ENCODE results near the gene SLC1A7. TPM values are rescaled to one million over a fixed set of nuclear protein-coding genes. Genes with fewer than 3 reads are reported as not detected.

Gene SLC1A7
- total RNA-seq, 1 donor from 2014 or later = not detected

- no peak overlapping the region for H3K4me3 ChIP-seq
- Mint-ChIP-seq H3K9me3 (no peaks in the 10 kb centered on the region), H3K4me3 (peak overlapping the region; percentile 53), H3K36me3 (no peaks in the 10 kb centered on the region), H3K27ac (peak overlapping the region; percentile 80), H3K27me3 (ENCODE audit: insufficient read depth, low read depth) (peaks cover 14% of the 10 kb centered on the region), H3K4me1 (peaks cover 53% of the 10 kb centered on the region)
- H3F3A ChIP-seq (ENCODE audit: low read depth) = peaks cover 14% of the 10 kb centered on the region
- H3K9me3 ChIP-seq (ENCODE audit: low read depth) = no peaks in the 10 kb centered on the region
- peaks cover 26% of the 10 kb centered on the region for H3K4me1 ChIP-seq
- H3K9ac ChIP-seq = no peak overlapping the region
- no peaks in the 10 kb centered on the region for H3K79me2 ChIP-seq (ENCODE audit: low read depth)
- no peak for TF ChIP-seq EZH2 (IDR thresholded peaks at IDR 0.05)
- TF ChIP-seq CTCF (IDR thresholded peaks at IDR 0.05) = no peak
- no peak for TF ChIP-seq EZH2phosphoT487 (IDR thresholded peaks at IDR 0.05)
- no peak for DNase-seq (ENCODE audit: low spot score)
- H3K36me3 ChIP-seq = no peaks in the 10 kb centered on the region
- H3K4me2 ChIP-seq = no peak overlapping the region
- H3K27ac ChIP-seq = no peak overlapping the region
- no peak overlapping the region for H2AFZ ChIP-seq (replicated peaks)
- peaks cover 9% of the 10 kb centered on the region for H4K20me1 ChIP-seq (ENCODE audit: low read depth)
- H3K27me3 ChIP-seq = peaks cover 5% of the 10 kb centered on the region
Measured at GRCh38 chr1:53125122-53125521, 17.3 kb downstream of the SLC1A7 start.

- no peak overlapping the region for H3K4me3 ChIP-seq
- no peaks in the 10 kb centered on the region for H3K36me3 ChIP-seq
- no peak for DNase-seq (ENCODE audit: low spot score)
- TF ChIP-seq EZH2 (IDR thresholded peaks at IDR 0.05) = no peak
- TF ChIP-seq EZH2phosphoT487 (IDR thresholded peaks at IDR 0.05) = no peak
- TF ChIP-seq CTCF (IDR thresholded peaks at IDR 0.05) = no peak
- Mint-ChIP-seq H3K36me3 (no peaks in the 10 kb centered on the region), H3K9me3 (no peaks in the 10 kb centered on the region), H3K27me3 (ENCODE audit: insufficient read depth, low read depth) (peaks cover 14% of the 10 kb centered on the region), H3K4me1 (peaks cover 50% of the 10 kb centered on the region), H3K4me3 (no peak overlapping the region), H3K27ac (peak overlapping the region; percentile 80)
- no peaks in the 10 kb centered on the region for H3K9me3 ChIP-seq (ENCODE audit: low read depth)
- peaks cover 27% of the 10 kb centered on the region for H3K4me1 ChIP-seq
- no peak overlapping the region for H2AFZ ChIP-seq (replicated peaks)
- H3K4me2 ChIP-seq = no peak overlapping the region
- H3K27me3 ChIP-seq = peaks cover 9% of the 10 kb centered on the region
- no peak overlapping the region for H3K9ac ChIP-seq
- peaks cover 23% of the 10 kb centered on the region for H3F3A ChIP-seq (ENCODE audit: low read depth)
- H4K20me1 ChIP-seq (ENCODE audit: low read depth) = peaks cover 14% of the 10 kb centered on the region
- no peak overlapping the region for H3K27ac ChIP-seq
- no peaks in the 10 kb centered on the region for H3K79me2 ChIP-seq (ENCODE audit: low read depth)
Measured at GRCh38 chr1:53123453-53124140, 18.8 kb downstream of the SLC1A7 start.

GRCh38 chr1:53122961-53123413 is 19.5 kb downstream of the SLC1A7 start:
- TF ChIP-seq EZH2 (IDR thresholded peaks at IDR 0.05) (no peak), CTCF (IDR thresholded peaks at IDR 0.05) (no peak), EZH2phosphoT487 (IDR thresholded peaks at IDR 0.05) (no peak)
- peaks cover 50% of the 10 kb centered on the region for H3K4me1 Mint-ChIP-seq
- peaks cover 14% of the 10 kb centered on the region for H4K20me1 ChIP-seq (ENCODE audit: low read depth)
- no peak overlapping the region for H3K27ac Mint-ChIP-seq
- H2AFZ ChIP-seq (replicated peaks) = no peak overlapping the region
- no peak overlapping the region for H3K9ac ChIP-seq
- no peak overlapping the region for H3K4me2 ChIP-seq
- peaks cover 14% of the 10 kb centered on the region for H3K27me3 ChIP-seq
- H3K4me3 ChIP-seq = no peak overlapping the region
- H3K27ac ChIP-seq = no peak overlapping the region
- H3K4me3 Mint-ChIP-seq = no peak overlapping the region
- H3K36me3 ChIP-seq = no peaks in the 10 kb centered on the region
- H3K36me3 Mint-ChIP-seq = no peaks in the 10 kb centered on the region
- H3K79me2 ChIP-seq (ENCODE audit: low read depth) = no peaks in the 10 kb centered on the region
- peaks cover 15% of the 10 kb centered on the region for H3K27me3 Mint-ChIP-seq (ENCODE audit: insufficient read depth, low read depth)
- H3F3A ChIP-seq (ENCODE audit: low read depth) = peaks cover 23% of the 10 kb centered on the region
- peaks cover 27% of the 10 kb centered on the region for H3K4me1 ChIP-seq
- no peaks in the 10 kb centered on the region for H3K9me3 Mint-ChIP-seq
- no peaks in the 10 kb centered on the region for H3K9me3 ChIP-seq (ENCODE audit: low read depth)
- DNase-seq (ENCODE audit: low spot score) = no peak

Data from neural progenitor cell (in vitro differentiated cells).